BJ (cell line): Measurements from ENCODE around the gene OR1L8. TPM values are rescaled to one million over a fixed set of nuclear protein-coding genes. Genes with fewer than 3 reads are reported as not detected.

ENCODE experiments used
- CTCF ChIA-PET: fragments of 350-600 bp; formaldehyde crosslinking; extraction: SDS; loops from one replicate; lab custom pipeline; 2021; ENCODE audit warnings: antibody characterized with exemption, inconsistent platforms; lab: Yijun Ruan, JAX
- POLR2A ChIA-PET: fragments of 300-600 bp; sonication (Branson Sonifier 250); formaldehyde crosslinking; extraction: SDS; loops from one replicate; lab custom pipeline; 2021; ENCODE audit warnings: antibody characterized with exemption; lab: Charles Lee
- DNase-seq: peaks from one replicate; pipeline ENCODE4 v3.0.0-alpha.2; 2011; ENCODE audit warnings: low read depth
- H3K27me3 ChIP-seq: 2 replicates; pipeline ENCODE4 v1.6.0; 2011; ENCODE audit warnings: low read length; ENCODE audit not compliant: control insufficient read depth, insufficient read depth
- H3K36me3 ChIP-seq: 2 replicates; pipeline ENCODE4 v1.5.1; 2011; ENCODE audit warnings: low read length; ENCODE audit not compliant: control insufficient read depth, insufficient read depth
- H3K4me3 ChIP-seq: 2 replicates; pipeline ENCODE4 v1.5.1; 2011; ENCODE audit warnings: low read depth, mild to moderate bottlenecking, control low read depth, low read length
- CTCF ChIP-seq: IDR thresholded peaks from 2 replicates; pipeline ENCODE4 v1.5.1; 2011; ENCODE audit warnings: low read depth, mild to moderate bottlenecking, control low read depth, inconsistent platforms, low read length, moderate library complexity; ENCODE audit not compliant: insufficient read depth
- polyA plus RNA-seq: library from polyadenylated mRNA; depleted of rRNA; stranded (reverse); fragments of >200 nt; gene quantifications from 2 replicates; pipeline ENCODE4 v1.2.3, GENCODE V29; 2011; rRNA removed

OR1L8 gene
- polyA plus RNA-seq, 1 experiment = 0.07 TPM

- Histone ChIP-seq H3K4me3 (no peak overlapping the region), H3K27me3 (no peaks in the 10 kb centered on the region; the same call in 1 of the 2 replicates), H3K36me3 (no peaks in the 10 kb centered on the region)
- DNase-seq = no peak
- ChIA-PET POLR2A (no interaction called here), CTCF (interaction anchor here (0.7 kb wide), 1 partner anchor 162 kb away, joined by 3 read pairs; no protein-coding TSS in a partner anchor)
- TF ChIP-seq CTCF = no peak
Observed at GRCh38 chr9:122519376-122519775, 63.8 kb downstream of the OR1L8 start.

- CTCF ChIA-PET = no interaction called here
- no peak for DNase-seq
- Histone ChIP-seq H3K36me3 (no peaks in the 10 kb centered on the region), H3K27me3 (no peaks in the 10 kb centered on the region; the same call in 1 of the 2 replicates), H3K4me3 (no peak within 1 kb of the TSS)
- TF ChIP-seq CTCF = no peak
- POLR2A ChIA-PET = no interaction called here
Observed at GRCh38 chr9:122518841-122519240, 64.3 kb downstream of the OR1L8 start, which contains the start of gene OR1J4. TSS of gene OR1J4 (plus strand) at chr9:122519141. CDS start at chr9:122519141, 0 bp downstream.

- TF ChIP-seq CTCF = no peak
- ChIA-PET CTCF (no interaction called here), POLR2A (no interaction called here)
- Histone ChIP-seq H3K4me3 (no peak overlapping the region), H3K36me3 (no peaks in the 10 kb centered on the region), H3K27me3 (no peaks in the 10 kb centered on the region; the same call in 1 of the 2 replicates)
- DNase-seq = no peak
Observed at GRCh38 chr9:122518226-122518625, 65.0 kb downstream of the OR1L8 start.

Other genes starting within 250 kb of the OR1L8 start
- 72.6 and 102 TPM in 2 replicates for gene PTGS1, start 212.4 kb downstream of the OR1L8 start, polyA plus RNA-seq
- gene OR1J1, start 105.5 kb downstream of the OR1L8 start, polyA plus RNA-seq = not detected in 2 replicates
- gene OR1J2, start 72.6 kb downstream of the OR1L8 start, polyA plus RNA-seq = 0.64 TPM in 2 replicates
- 0.69 and 0.71 TPM in 2 replicates for gene OR1J4, start 64.2 kb downstream of the OR1L8 start, polyA plus RNA-seq
- not detected in 2 replicates for gene OR1N1, start 56.1 kb downstream of the OR1L8 start, polyA plus RNA-seq
- not detected in 2 replicates for gene OR1N2, start 30.3 kb downstream of the OR1L8 start, polyA plus RNA-seq
- 1.0 and 1.1 TPM in 2 replicates for gene OR1Q1, start 31.4 kb upstream of the OR1L8 start, polyA plus RNA-seq
- gene OR1B1, start 74.2 kb upstream of the OR1L8 start, polyA plus RNA-seq = not detected in 2 replicates
- gene OR1L1, start 78.3 kb upstream of the OR1L8 start, polyA plus RNA-seq = not detected in 2 replicates
- gene OR1L3, start 91.7 kb upstream of the OR1L8 start, polyA plus RNA-seq = not detected in 2 replicates
- gene OR1L4, start 140.6 kb upstream of the OR1L8 start, polyA plus RNA-seq = not detected in 2 replicates
- gene OR1L6, start 158.9 kb upstream of the OR1L8 start, polyA plus RNA-seq = not detected in 2 replicates
- gene OR5C1, start 205.5 kb upstream of the OR1L8 start, polyA plus RNA-seq = not detected in 2 replicates
- not detected in 2 replicates for gene OR1K1, start 216.7 kb upstream of the OR1L8 start, polyA plus RNA-seq
- 9.2 and 15.7 TPM in 2 replicates for gene PDCL, start 245.2 kb upstream of the OR1L8 start, polyA plus RNA-seq